H1 (cell line): ENCODE data around the gene GSE1.

Experiments
- POLR2A ChIP-seq, 2 experiments: IDR thresholded peaks; 1 replicate in 1 of 2; 2 replicates in 1 of 2; pipeline ENCODE4 v1.6.1; 2011; ENCODE audit warnings: low read depth in 2 of 2, low read length in 2 of 2, mild to moderate bottlenecking in 2 of 2; ENCODE audit errors: control extremely low read depth in 1 of 2
- YY1 ChIP-seq: IDR thresholded peaks from 2 replicates; pipeline ENCODE4 v1.6.1; 2011; ENCODE audit warnings: low read depth, mild to moderate bottlenecking, low read length

- TF ChIP-seq YY1 (no peak), POLR2A (IDR thresholded peaks at IDR 0.05; ENCODE audit: control extremely low read depth in 1 of 2, low read depth in 2 of 2, low read length in 2 of 2) (no peak)
These were observed 33.1 kb upstream of the GSE1 start for GRCh38 chr16:85579923-85580580.
